T-cell (primary cell): Measurements from ENCODE around the gene SEZ6L2. TPM values are rescaled to one million over a fixed set of nuclear protein-coding genes. Genes with fewer than 3 reads are reported as not detected.
"Not testable (repeated sequence)": the region's sequence is repeated elsewhere in the genome, so short reads cannot be mapped to it uniquely, and the experiment has no call there.

Experiments used
- ATAC-seq, 4 experiments: fragments of 200-7000 bp in 3 of 4; fragments of 150-1000 bp in 1 of 4; cut with Tn5 transposase; replicated peaks in 1 of 4; 1 replicate in 3 of 4; 2 replicates in 1 of 4; pipeline ENCODE4 v1.10.0; 2021; ENCODE audit warnings: moderate library complexity in 3 of 4, mild to moderate bottlenecking in 2 of 4, moderate number of reproducible peaks in 1 of 4
- CTCF ChIA-PET, 2 donors: fragments of 300-600 bp; sonication (Branson Sonifier 250); formaldehyde crosslinking; loops; one replicate each; lab custom pipeline; 2022; ENCODE audit warnings: antibody characterized with exemption in 2 of 2; lab: Charles Lee
- POLR2A ChIA-PET, 2 donors: fragments of 300-600 bp; sonication (Branson Sonifier 250); formaldehyde crosslinking; loops; one replicate each; lab custom pipeline; 2022; ENCODE audit warnings: antibody characterized with exemption in 2 of 2; lab: Charles Lee
- DNase-seq, 35 experiments: peaks; one replicate each; pipeline versions ENCODE4 v3.0.0 to v3.0.0-alpha.2; 2013 to 2023
- H3K27ac ChIP-seq: one replicate; pipeline ENCODE4 v1.5.1; 2013; ENCODE audit warnings: low read length
- H3K27me3 ChIP-seq, 2 experiments: replicated peaks in 1 of 2; 1 replicate in 1 of 2; 2 replicates in 1 of 2; pipeline versions ENCODE4 v1.6.1 to v1.7.0; 2013; ENCODE audit warnings: low read length in 1 of 2, mixed read lengths in 1 of 2; ENCODE audit not compliant: control insufficient read depth in 2 of 2, insufficient read depth in 2 of 2; ENCODE audit errors: extremely low read depth in 1 of 2
- H3K36me3 ChIP-seq, 2 donors: 1 replicate in 1 of 2; 2 replicates in 1 of 2; pipeline versions ENCODE4 v1.6.1 to v1.7.0; 2013; ENCODE audit warnings: low read length in 1 of 2; ENCODE audit not compliant: control insufficient read depth in 2 of 2, insufficient read depth in 1 of 2; ENCODE audit errors: extremely low read depth in 1 of 2
- H3K4me1 ChIP-seq, 2 experiments: 1 replicate in 1 of 2; 2 replicates in 1 of 2; pipeline versions ENCODE4 v1.6.1 to v1.7.0; 2013; ENCODE audit warnings: low read length in 2 of 2, mixed read lengths in 1 of 2; ENCODE audit not compliant: insufficient read depth in 2 of 2, control insufficient read depth in 1 of 2; ENCODE audit errors: extremely low read depth in 1 of 2
- H3K4me3 ChIP-seq, 2 donors: 1 replicate in 1 of 2; 2 replicates in 1 of 2; pipeline versions ENCODE4 v1.5.1 to v1.7.0; 2013; ENCODE audit warnings: mild to moderate bottlenecking in 2 of 2, low read length in 1 of 2, moderate library complexity in 1 of 2; ENCODE audit not compliant: control insufficient read depth in 1 of 2; ENCODE audit errors: extremely low read depth in 1 of 2
- H3K9me3 ChIP-seq: 2 replicates; pipeline ENCODE4 v1.7.0; 2013
- H3K27ac Mint-ChIP-seq, 2 donors: one replicate each; pipeline ENCODE4 v1.8.0; 2020 to 2021; ENCODE audit warnings: mild to moderate bottlenecking in 2 of 2, mixed read lengths in 2 of 2
- H3K27me3 Mint-ChIP-seq, 2 donors: one replicate each; pipeline ENCODE4 v1.8.0; 2021 to 2022; ENCODE audit warnings: mixed read lengths in 2 of 2
- H3K36me3 Mint-ChIP-seq: one replicate; pipeline ENCODE4 v1.8.0; 2021; ENCODE audit warnings: mixed read lengths
- H3K4me1 Mint-ChIP-seq, 3 donors: one replicate each; pipeline ENCODE4 v1.8.0; 2020 to 2022; ENCODE audit warnings: mixed read lengths in 3 of 3, mild to moderate bottlenecking in 1 of 3
- H3K4me3 Mint-ChIP-seq, 3 donors: one replicate each; pipeline ENCODE4 v1.8.0; 2020 to 2022; ENCODE audit warnings: mild to moderate bottlenecking in 3 of 3, mixed read lengths in 3 of 3, moderate library complexity in 3 of 3
- H3K9me3 Mint-ChIP-seq, 3 donors: one replicate each; pipeline ENCODE4 v1.8.0; 2020 to 2022; ENCODE audit warnings: mixed read lengths in 3 of 3
- WGBS: methylation state at CpG from one replicate; pipeline ENCODE4 v1.1.5; 2013; ENCODE audit warnings: missing lambda C conversion rate; ENCODE audit not compliant: insufficient coverage; 5-methylcytosine and 5-hydroxymethylcytosine counted together
- total RNA-seq, 35 experiments: library from RNA in 6 of 35; stranded (reverse) in 6 of 35; fragments of 120-200 nt in 1 of 35; gene quantifications; one replicate each; pipeline versions ENCODE4 v1.2.1 to v1.2.4 and lab custom pipeline; 2013 to 2026

Gene SEZ6L2
- total RNA-seq, 5 donors from 2014 or later (not counting 1 experiment from before 2014, with no cell fraction given), result 0.16 to 0.82 (median 0.47) TPM; not detected in 2

DNA sequence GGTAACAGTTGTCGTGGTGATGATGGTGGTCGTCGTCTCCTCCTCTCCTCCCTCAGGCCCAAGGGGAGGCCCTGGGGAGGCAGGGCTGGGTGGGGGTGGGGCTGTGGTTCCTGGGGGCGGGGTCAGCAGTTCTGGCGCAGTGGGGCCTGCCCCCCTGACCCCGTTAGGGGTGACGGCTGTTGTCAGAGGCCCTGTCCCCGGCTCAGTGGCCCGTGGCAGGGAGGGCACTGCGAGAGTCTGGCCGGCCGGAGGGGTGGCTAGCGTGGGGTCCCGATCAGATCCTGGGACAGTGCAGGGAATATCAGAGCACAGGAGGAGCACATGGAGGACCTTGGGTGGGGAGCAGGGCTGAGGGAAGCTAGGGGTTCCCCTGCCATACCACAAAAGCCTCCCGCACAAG, 2.5 kb downstream of the SEZ6L2 start:
- peaks cover 6 to 15% (median 8%) of the 10 kb centered on the region in 3 donors for H3K4me1 Mint-ChIP-seq
- no peaks in the 10 kb centered on the region for H3K36me3 Mint-ChIP-seq
- WGBS, result 44% methylated on average over 5 of the region's 15 CpGs

GRCh38 chr16:29894352-29894751, 5.0 kb downstream of the SEZ6L2 start:
- POLR2A ChIA-PET, result interaction anchor here in 1 of 2 donors (0.6 kb wide), 1 partner anchor 216 kb away, joined by 3 read pairs; no protein-coding TSS in a partner anchor
- H3K27ac Mint-ChIP-seq, result no peak overlapping the region
- 69% methylated on average over 2 of the region's 4 CpGs for WGBS
- Histone ChIP-seq H3K27ac (no peak overlapping the region), H3K36me3 (no peaks in the 10 kb centered on the region), H3K27me3 (peaks cover 4 to 41% of the 10 kb centered on the region in 2 experiments), H3K4me1 (peaks cover 0 to 7% of the 10 kb centered on the region in 2 experiments), H3K4me3 (no peak overlapping the region), H3K9me3 (no peaks in the 10 kb centered on the region)
- no peaks in the 10 kb centered on the region for H3K36me3 Mint-ChIP-seq
- H3K4me1 Mint-ChIP-seq, result peaks cover 0 to 8% (median 3%) of the 10 kb centered on the region in 3 donors
- ATAC-seq (no peak), DNase-seq (no peak)
- CTCF ChIA-PET, result no interaction called here
- no peak overlapping the region for H3K4me3 Mint-ChIP-seq
- H3K9me3 Mint-ChIP-seq, result no peaks in the 10 kb centered on the region
- H3K27me3 Mint-ChIP-seq, result peaks cover 29 to 32% of the 10 kb centered on the region in 2 donors

More for the DNA sequence above, 2.5 kb downstream of the SEZ6L2 start:
- Mint-ChIP-seq H3K9me3 (no peaks in the 10 kb centered on the region), H3K4me3 (no peak overlapping the region), H3K27me3 (peaks cover 29 to 36% of the 10 kb centered on the region in 2 donors), H3K27ac (no peak overlapping the region)
- POLR2A ChIA-PET, result no interaction called here
- Histone ChIP-seq H3K4me3 (no peak overlapping the region), H3K9me3 (no peaks in the 10 kb centered on the region), H3K4me1 (peaks cover 0 to 21% of the 10 kb centered on the region in 2 experiments), H3K27me3 (peaks cover 4 to 62% of the 10 kb centered on the region in 2 experiments), H3K27ac (no peak overlapping the region), H3K36me3 (no peaks in the 10 kb centered on the region)
- CTCF ChIA-PET, result no interaction called here
- no peak for DNase-seq
- ATAC-seq, result no peak

- DNase-seq (no peak), ATAC-seq (no peak)
- no peak overlapping the region for H3K4me3 ChIP-seq
- no peak overlapping the region for H3K27ac Mint-ChIP-seq
- H3K27ac ChIP-seq, result no peak overlapping the region
- ChIA-PET POLR2A (no interaction called here), CTCF (no interaction called here)
- no peaks in the 10 kb centered on the region for H3K4me1 ChIP-seq
- no peaks in the 10 kb centered on the region for H3K36me3 ChIP-seq
- H3K27me3 ChIP-seq, result peaks cover 3 to 35% of the 10 kb centered on the region in 2 experiments
- no peaks in the 10 kb centered on the region for H3K36me3 Mint-ChIP-seq
- no peak overlapping the region for H3K4me3 Mint-ChIP-seq
- H3K9me3 ChIP-seq, result no peaks in the 10 kb centered on the region
- WGBS, result no CpG with 5 or more reads among the region's 3 CpGs
- H3K27me3 Mint-ChIP-seq, result peaks cover 24 to 26% of the 10 kb centered on the region in 2 donors
- H3K9me3 Mint-ChIP-seq, result no peaks in the 10 kb centered on the region
- H3K4me1 Mint-ChIP-seq, result peaks cover 0 to 5% (median 2%) of the 10 kb centered on the region in 3 donors
Observed at GRCh38 chr16:29893553-29893952, 5.8 kb downstream of the SEZ6L2 start.

DNA sequence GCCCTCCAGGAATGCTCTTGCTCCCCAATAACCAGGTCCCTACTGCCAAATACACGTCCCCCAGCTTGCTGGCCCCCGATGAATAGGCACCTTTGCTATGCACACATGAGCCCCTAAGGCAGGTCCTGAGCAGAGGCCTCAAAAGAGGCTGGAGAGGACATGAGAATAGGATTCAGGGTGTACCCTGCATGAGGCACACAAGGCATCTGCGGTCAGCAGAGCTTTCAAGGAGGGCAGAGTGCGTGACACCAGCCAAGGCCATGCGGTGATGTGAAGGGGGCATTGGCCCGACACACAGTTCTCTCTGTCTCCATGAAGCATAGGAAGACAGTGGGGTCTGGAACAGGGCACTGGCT, 6.9 kb downstream of the SEZ6L2 start:
- 96% methylated on average over 4 of the region's 6 CpGs for WGBS
- Mint-ChIP-seq H3K27me3 (peaks cover 13 to 15% of the 10 kb centered on the region in 2 donors), H3K4me1 (no peaks in the 10 kb centered on the region), H3K4me3 (no peak overlapping the region), H3K9me3 (no peaks in the 10 kb centered on the region), H3K27ac (no peak overlapping the region), H3K36me3 (no peaks in the 10 kb centered on the region)
- ChIA-PET POLR2A (no interaction called here), CTCF (no interaction called here)
- Histone ChIP-seq H3K27ac (no peak overlapping the region), H3K36me3 (no peaks in the 10 kb centered on the region), H3K27me3 (peaks cover 0 to 33% of the 10 kb centered on the region in 2 experiments), H3K4me1 (no peaks in the 10 kb centered on the region), H3K9me3 (no peaks in the 10 kb centered on the region), H3K4me3 (no peak overlapping the region)
- no peak for ATAC-seq
- DNase-seq, result no peak

GRCh38 chr16:29891525-29892457, 7.6 kb downstream of the SEZ6L2 start:
- ATAC-seq (no peak), DNase-seq (no peak)
- Mint-ChIP-seq H3K4me1 (no peaks in the 10 kb centered on the region), H3K36me3 (no peaks in the 10 kb centered on the region), H3K9me3 (no peaks in the 10 kb centered on the region), H3K4me3 (no peak overlapping the region), H3K27me3 (peaks cover 8 to 12% of the 10 kb centered on the region in 2 donors), H3K27ac (no peak overlapping the region)
- H3K27me3 ChIP-seq, result peaks cover 0 to 30% of the 10 kb centered on the region in 2 experiments
- no peaks in the 10 kb centered on the region for H3K9me3 ChIP-seq
- no peaks in the 10 kb centered on the region for H3K4me1 ChIP-seq
- H3K4me3 ChIP-seq, result no peak overlapping the region
- no peak overlapping the region for H3K27ac ChIP-seq
- WGBS, result 90% methylated on average over 7 of the region's 10 CpGs
- POLR2A ChIA-PET, result no interaction called here
- H3K36me3 ChIP-seq, result no peaks in the 10 kb centered on the region
- CTCF ChIA-PET, result interaction anchor here in 1 of 2 donors (0.6 kb wide), 1 partner anchor 82 kb away, joined by 3 read pairs; the partner anchor contains the start of gene TAOK2

DNA sequence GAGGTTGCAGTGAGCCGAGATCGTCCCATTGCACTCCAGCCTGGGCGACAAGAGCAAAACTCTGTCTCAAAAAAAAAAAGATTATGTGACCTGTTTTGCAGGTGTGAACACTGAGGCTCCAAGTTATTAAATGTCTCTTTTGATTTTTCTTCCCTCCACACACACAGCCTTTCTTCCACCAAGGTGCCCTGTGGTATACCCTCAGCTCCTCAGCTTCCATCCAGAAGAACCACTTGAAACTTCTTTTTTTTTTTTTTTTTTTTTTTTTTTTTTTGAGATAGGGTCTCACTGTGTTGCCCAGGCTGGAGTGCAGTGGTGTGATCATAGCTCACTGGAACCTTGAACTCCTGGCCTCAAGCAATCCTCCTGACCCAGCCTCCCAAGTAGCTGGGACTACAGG, 10.0 kb downstream of the SEZ6L2 start:
- H3K27me3 Mint-ChIP-seq, H3K4me1 ChIP-seq, POLR2A ChIA-PET, H3K27ac ChIP-seq, H3K9me3 ChIP-seq, H3K27ac Mint-ChIP-seq, H3K36me3 ChIP-seq, H3K4me3 ChIP-seq, H3K4me3 Mint-ChIP-seq, CTCF ChIA-PET, ATAC-seq, H3K4me1 Mint-ChIP-seq, DNase-seq, H3K9me3 Mint-ChIP-seq, H3K36me3 Mint-ChIP-seq: not testable (repeated sequence)
- 100% methylated on average over 2 of the region's 3 CpGs for WGBS
- H3K27me3 ChIP-seq, result peaks cover 0 to 13% of the 10 kb centered on the region in 2 experiments
